Measurements from ENCODE around the gene MAFF.
"Not testable (repeated sequence)": the region's sequence is repeated elsewhere in the genome, so short reads cannot be mapped to it uniquely, and the experiment has no call there.

MAFF gene

DNA sequence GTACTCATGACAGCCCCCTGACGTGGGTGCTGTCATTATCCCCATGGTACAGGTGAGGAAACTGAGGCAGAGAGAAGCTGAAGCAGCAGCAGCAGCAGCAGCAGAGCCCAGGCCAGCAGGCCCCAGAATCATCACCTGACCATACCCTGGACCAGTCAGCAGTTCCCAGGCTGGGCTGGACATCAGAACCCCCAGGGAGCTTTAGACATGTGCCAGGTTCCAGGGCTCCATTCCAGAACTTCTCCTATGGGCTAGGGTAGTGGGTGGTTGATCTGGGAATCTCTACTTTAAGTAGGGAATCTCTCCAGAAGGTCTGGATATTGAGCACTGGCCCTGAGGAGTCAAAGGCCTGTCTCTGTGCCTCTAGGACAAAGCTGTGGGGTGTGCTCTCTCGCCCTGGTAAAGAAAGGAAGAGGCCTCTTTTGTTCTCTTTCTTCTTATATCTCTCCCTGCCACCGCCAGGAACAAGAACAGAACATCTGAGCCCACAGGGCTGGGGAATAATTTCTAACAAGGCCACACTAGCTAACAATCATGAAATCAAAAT is 26.6 kb downstream of the MAFF start:
- DNase-seq = no peak

DNA sequence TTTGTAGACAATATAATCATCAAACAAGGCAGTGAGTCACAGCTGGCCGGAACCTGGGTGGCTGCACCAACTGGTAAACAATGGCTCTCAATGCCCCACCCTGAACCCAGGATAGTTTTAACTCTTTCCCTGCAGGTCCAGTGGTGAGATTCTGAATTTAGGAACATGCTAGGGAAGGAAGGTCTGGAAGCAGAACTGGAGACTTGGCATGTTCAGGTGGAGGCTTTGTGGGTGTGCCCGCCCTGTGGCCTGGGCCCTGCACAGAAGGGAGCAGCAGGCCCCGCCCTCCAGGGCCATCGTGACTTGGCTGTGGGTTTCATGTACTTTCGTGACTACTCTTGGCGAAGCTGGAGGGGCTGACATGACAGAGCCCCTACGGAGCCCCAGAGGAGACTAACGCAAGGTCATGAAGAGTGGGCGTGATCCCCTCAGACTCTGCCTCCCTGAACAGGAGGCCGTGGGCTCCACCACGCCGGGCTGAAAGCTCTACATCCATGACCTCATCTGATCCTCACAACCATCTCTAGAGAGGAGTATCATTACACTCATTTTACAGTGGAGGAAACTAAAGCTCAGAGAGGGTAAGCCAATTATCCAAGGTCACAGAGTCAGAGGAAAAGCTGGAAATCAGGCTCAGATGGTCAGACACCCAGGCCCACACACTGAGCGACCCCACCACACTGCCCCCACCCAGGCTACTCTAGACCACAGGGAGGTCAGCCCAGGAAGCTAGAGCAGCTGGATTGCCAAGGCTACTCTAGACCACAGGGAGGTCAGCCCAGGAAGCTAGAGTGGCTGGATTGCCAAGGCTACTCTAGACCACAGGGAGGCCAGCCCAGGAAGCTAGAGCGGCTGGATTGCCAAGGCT is 27.3 kb downstream of the MAFF start:
- no peak for DNase-seq

- DNase-seq = peak; percentile 4
Observed at GRCh38 chr22:38230108-38230825, 28.5 kb downstream of the MAFF start.

- no peak for DNase-seq
Observed at GRCh38 chr22:38230916-38231315, 29.1 kb downstream of the MAFF start.

DNA sequence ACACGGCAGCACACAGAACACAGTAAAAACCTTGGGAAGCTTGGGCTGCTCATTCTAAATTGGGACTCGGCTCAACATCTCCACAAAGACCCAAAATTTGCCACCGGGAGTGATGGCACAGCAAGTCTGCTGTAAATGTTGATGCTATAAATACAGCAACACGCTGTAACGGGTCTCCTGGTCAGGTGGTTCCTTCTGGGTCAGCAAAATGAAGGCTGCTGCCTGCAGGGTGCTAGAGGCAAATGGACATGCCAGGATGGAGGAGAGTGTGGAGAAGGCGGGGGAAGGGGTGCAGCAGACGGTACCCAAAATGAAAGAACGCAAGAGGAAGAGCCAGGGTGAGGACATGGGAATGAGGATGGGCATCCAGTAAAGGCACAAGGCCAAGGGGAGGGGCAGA is 30.4 kb downstream of the MAFF start:
- DNase-seq = no peak

- no peak for DNase-seq
Observed at GRCh38 chr22:38233427-38233826, 31.6 kb downstream of the MAFF start.

DNA sequence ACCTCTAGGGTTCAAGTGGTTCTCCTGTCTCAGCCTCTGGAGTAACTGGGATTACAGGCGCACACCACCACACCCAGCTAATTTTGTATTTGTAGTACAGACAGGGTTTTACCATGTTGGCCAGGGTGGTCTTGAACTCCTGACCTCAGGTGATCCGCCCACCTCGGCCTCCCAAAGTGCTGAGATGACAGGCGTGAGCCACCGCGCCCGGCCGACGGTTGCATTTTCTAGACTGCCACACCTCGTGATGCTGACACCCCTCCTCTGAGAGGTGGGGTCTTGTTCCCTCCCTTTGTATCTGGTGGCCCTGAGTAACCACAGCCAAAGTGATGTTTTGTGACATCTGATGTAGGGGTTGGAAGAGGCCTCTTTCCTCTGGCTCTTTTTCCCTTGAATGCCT is 32.1 kb downstream of the MAFF start:
- not testable (repeated sequence) for DNase-seq

- no peak for DNase-seq
Observed at GRCh38 chr22:38235240-38235850, 33.6 kb downstream of the MAFF start.

- no peak for DNase-seq
Observed at GRCh38 chr22:38236786-38237185, 35.0 kb downstream of the MAFF start.

- DNase-seq = no peak
Observed at GRCh38 chr22:38238519-38239071, 36.8 kb downstream of the MAFF start.

- DNase-seq = no peak
Observed at GRCh38 chr22:38239101-38239761, 37.4 kb downstream of the MAFF start.

GRCh38 chr22:38240734-38241252 is 39.0 kb downstream of the MAFF start:
- DNase-seq = no peak

GRCh38 chr22:38243007-38243765 is 41.4 kb downstream of the MAFF start:
- peak; percentile 97 for DNase-seq

DNA sequence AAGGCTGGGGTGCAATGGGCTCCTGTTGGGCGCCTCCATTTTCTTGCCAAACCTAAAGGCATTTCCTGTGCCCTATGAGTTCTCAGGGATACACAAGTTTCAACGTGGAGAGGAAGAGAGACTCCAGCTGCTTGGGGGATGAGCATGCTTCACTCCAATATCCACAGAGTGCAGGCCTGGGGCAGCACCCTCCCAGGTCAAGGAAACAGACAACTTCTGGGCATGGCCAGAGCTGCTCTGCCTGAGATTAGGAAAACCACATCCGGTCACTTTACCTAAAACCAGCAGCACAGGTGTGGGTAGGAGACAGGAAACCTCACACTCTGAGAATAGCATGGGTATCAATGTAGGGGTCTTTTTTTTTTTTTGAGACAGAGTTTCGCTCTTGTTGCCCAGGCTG is 42.3 kb downstream of the MAFF start:
- DNase-seq = no peak

GRCh38 chr22:38246046-38246658 is 44.4 kb downstream of the MAFF start:
- DNase-seq = no peak

GRCh38 chr22:38246692-38247091 is 44.9 kb downstream of the MAFF start:
- no peak for DNase-seq

GRCh38 chr22:38247713-38248112 is 45.9 kb downstream of the MAFF start:
- no peak for DNase-seq

DNA sequence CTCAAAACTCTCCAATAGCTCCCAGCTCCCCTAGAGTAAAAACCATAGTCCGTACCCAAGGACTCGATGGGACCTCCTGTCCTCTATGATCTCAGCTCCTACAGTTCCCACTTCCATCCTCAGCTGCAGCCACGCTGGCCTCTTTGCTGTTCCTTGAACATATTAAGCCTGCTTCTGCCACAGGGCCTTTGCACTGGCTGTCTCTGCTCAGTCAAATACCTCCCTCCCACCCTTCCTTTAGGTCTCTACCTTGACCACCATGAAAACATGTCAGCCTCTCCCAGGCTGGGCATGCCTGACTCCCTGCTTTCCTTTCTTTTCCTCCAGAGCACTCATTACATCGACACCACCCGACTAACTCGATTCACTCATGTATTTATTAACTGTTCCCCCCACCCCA is 46.5 kb downstream of the MAFF start:
- DNase-seq = no peak

- DNase-seq = no peak
Observed at GRCh38 chr22:38249301-38249700, 47.5 kb downstream of the MAFF start.

DNA sequence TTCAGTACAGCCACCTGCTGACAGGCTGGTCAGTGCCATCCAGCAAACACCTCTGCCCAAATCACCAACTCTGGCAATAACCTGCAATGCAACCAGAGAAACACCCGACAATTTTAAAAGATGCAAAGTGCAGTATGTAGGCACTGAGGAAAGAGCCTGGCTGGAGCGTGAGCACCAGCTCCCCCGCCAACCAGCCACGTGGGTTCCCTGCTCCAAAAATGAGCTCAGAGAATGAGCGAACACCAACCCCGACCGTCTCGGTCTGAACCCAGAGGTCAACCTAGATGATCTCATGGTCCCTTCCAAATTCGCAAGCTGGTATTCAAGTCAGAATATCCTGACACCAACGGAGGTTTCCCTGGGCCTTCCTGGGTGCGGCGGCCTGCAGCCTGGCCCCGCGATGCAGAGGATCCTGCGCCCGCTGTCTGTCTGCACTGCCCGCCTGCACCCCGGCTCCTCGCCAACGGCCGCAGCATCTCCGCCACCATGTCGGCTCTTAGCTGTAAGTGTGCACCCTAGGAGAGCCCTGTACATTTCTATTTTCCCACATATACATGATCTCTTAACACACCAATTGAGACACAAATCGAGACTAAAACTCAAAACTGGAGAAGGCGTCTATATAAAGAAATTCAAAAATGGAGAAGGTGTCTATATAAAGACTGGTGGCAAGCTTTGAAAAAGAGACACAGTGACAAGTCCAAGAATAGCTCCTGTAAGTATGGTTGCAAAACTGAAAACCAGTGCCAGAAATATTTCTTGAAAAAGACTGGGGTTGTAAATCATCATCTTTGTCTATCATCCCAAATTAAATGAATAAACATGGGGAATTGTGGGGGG is 48.2 kb downstream of the MAFF start:
- DNase-seq = no peak

Data from NCI-H1105 treated with DMSO at 0.1 percent for 48 hours (cell line).